Measurements from ENCODE around the gene CEP72.

The CEP72 gene

DNA sequence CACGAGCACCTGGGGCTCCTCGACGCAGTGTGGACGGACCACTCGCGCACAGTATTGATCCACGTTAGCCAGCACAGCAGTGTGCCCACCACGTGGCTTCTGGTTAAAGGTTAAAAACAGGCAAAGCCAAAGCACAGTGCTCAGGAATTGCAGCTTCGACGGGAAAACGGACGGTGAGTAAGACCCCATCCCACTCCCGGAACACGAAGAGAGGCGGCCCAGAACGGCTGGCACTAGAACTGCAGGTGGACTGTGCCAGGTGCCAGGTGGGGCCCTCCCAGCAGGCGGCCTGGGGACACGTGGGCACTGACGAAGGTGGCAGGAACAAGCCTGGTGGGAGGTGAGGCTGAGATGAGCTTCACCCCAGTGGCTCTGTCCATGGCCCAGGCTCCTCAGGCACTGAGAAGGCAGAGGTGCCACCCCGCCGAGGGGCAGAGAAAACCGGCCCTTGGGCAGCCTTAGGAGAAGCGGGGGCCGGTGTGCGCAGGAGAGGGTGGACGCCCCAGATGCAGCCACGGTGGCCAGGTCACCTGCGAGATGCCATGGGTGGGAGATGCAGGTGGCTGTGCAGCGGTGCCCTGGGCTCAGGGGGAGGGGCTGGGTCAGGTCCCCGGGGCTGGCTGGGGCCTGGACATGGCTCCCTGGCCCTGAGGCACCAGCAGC, 76.3 kb downstream of the CEP72 start:
- TF ChIP-seq, protein P1, sequence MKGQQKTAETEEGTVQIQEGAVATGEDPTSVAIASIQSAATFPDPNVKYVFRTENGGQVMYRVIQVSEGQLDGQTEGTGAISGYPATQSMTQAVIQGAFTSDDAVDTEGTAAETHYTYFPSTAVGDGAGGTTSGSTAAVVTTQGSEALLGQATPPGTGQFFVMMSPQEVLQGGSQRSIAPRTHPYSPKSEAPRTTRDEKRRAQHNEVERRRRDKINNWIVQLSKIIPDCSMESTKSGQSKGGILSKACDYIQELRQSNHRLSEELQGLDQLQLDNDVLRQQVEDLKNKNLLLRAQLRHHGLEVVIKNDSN (IDR thresholded peaks at IDR 0.05), result 0 out of 2 replicates have a peak, but pooled peaks have one; percentile 9

DNA sequence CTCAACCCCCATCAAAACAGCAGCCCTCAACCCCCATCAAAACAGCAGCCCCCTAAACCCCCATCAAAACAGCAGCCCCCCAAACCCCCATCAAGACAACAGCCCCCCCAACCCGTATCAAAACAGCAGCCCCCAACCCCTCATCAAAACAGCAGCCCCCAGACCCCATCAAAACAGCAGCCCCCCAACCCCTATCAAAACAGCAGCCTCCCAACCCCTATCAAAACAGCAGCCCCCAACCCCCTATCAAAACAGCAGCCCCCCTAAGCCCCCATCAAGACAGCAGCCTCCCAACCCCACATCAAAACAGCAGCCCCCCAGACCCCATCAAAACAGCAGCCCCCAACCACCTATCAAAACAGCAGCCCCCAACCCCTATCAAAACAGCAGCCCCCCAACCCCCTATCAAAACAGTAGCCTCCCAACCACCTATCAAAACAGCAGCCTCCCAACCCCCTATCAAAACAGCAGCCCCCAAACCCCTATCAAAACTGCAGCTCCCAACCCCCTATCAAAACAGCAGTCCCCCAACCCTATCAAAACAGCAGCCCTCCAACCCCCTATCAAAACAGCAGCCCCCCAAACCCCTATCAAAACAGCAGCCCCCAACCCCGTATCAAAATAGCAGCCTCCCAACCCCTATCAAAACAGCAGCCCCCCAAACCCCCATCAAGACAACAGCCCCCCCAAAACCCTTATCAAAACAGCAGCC, 79.8 kb downstream of the CEP72 start:
- TF ChIP-seq, protein P2, sequence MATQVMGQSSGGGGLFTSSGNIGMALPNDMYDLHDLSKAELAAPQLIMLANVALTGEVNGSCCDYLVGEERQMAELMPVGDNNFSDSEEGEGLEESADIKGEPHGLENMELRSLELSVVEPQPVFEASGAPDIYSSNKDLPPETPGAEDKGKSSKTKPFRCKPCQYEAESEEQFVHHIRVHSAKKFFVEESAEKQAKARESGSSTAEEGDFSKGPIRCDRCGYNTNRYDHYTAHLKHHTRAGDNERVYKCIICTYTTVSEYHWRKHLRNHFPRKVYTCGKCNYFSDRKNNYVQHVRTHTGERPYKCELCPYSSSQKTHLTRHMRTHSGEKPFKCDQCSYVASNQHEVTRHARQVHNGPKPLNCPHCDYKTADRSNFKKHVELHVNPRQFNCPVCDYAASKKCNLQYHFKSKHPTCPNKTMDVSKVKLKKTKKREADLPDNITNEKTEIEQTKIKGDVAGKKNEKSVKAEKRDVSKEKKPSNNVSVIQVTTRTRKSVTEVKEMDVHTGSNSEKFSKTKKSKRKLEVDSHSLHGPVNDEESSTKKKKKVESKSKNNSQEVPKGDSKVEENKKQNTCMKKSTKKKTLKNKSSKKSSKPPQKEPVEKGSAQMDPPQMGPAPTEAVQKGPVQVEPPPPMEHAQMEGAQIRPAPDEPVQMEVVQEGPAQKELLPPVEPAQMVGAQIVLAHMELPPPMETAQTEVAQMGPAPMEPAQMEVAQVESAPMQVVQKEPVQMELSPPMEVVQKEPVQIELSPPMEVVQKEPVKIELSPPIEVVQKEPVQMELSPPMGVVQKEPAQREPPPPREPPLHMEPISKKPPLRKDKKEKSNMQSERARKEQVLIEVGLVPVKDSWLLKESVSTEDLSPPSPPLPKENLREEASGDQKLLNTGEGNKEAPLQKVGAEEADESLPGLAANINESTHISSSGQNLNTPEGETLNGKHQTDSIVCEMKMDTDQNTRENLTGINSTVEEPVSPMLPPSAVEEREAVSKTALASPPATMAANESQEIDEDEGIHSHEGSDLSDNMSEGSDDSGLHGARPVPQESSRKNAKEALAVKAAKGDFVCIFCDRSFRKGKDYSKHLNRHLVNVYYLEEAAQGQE (IDR thresholded peaks at IDR 0.05; ENCODE audit: low read depth), result no peak
- no peak for TF ChIP-seq EP300 (IDR thresholded peaks at IDR 0.05; ENCODE audit: borderline replicate concordance)
- TF ChIP-seq RAD21 (IDR thresholded peaks at IDR 0.05; ENCODE audit: low read depth), result no peak
- no peak for TF ChIP-seq EGR1 (IDR thresholded peaks at IDR 0.05)
- TF ChIP-seq, protein P3, sequence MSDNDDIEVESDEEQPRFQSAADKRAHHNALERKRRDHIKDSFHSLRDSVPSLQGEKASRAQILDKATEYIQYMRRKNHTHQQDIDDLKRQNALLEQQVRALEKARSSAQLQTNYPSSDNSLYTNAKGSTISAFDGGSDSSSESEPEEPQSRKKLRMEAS (IDR thresholded peaks at IDR 0.05), result no peak

DNA sequence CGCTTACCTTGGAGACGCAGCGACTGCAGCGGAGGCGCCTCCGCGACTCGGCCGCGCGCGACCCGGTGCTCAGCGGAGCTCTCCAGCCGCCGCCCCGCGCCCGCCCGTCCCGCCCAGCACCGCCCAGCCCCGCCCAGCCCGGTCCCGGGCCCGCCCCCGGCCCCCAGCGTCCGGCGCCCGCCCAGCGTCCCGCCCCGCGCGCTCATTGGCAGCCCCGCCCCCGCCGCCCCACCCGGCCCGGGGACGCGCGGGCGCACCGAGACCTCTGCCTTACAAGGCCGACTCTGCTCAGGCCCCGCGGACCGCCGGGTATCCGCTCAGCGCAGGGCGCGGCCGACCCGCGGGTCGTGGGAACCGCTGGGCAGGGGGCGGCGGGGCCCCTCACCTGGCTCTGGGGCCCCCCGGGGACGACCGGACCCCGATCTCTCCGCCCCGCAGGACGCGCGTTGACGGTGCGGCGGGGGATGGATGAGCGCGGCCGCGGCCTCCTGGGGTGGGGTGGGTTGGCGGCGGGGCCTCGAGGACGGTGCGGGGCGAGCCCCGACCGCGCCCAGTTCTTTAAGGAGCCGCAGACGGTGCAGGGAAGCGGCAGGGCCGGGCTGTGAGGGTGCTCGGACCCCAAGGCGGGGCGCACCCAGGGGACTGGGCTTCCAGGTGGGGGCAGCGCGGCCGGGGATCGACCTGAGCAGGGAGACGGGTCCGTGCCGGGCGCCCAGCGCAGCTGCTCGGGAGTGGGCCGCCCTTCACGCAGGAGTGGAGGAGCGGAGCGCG, 81.3 kb downstream of the CEP72 start, which contains the start of gene TPPP:
TPPP (minus strand) TSS at position 82 of the 771 bp plus-strand sequence. CDS start 15,292 bp downstream, outside the sequence.
- 0 out of 2 replicates have a peak, but pooled peaks have one; percentile 11 for TF ChIP-seq TEAD4 (IDR thresholded peaks at IDR 0.05)

Data from Ishikawa (cell line).